ENCODE results near the gene RFXAP.

- TF ChIP-seq POLR2A (IDR thresholded peaks at IDR 0.05; ENCODE audit: low read length) (no peak), GATA1 (IDR thresholded peaks at IDR 0.05; ENCODE audit: low read depth, low read length) (no peak)
Measured at GRCh38 chr13:36848199-36848982, 29.4 kb downstream of the RFXAP start.
